ENCODE measurements around the gene VTI1A.

VTI1A gene

GRCh38 chr10:112774210-112774609 lies 327.2 kb downstream of the VTI1A start:
- no peak for DNase-seq (ENCODE audit: extremely low spot score)
- ChIA-PET CTCF (interaction anchor here (1.2 kb wide), 1 partner anchor 9 kb away, joined by 3 read pairs; no protein-coding TSS in a partner anchor), POLR2A (no interaction called here)
- TF ChIP-seq CTCF (IDR thresholded peaks at IDR 0.05; ENCODE audit: control extremely low read depth, extremely low read depth, low read depth, missing control alignments) = no peak

DNA sequence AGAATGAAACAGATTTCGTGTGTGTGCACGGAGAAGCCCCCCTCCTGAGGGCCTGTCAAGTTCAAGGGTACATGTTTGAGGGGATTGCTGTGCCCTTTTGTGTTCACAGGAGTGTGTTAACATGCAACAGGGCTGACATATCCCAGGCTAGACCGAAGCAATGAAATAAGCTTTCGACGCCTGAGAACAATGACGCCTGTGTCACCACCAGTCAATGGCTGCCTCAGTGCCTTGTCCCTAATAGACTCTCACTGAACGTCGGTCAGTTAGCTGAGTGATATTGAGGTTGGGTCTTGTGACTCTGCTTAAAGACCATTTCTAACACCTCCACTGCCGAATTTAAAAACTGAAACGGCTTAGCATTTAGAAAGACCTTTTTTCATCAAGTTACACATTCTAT lies 327.8 kb downstream of the VTI1A start:
- no peak for DNase-seq (ENCODE audit: extremely low spot score)
- CTCF ChIA-PET = no interaction called here
- POLR2A ChIA-PET = no interaction called here
- no peak for TF ChIP-seq CTCF (IDR thresholded peaks at IDR 0.05; ENCODE audit: control extremely low read depth, extremely low read depth, low read depth, missing control alignments)

- ChIA-PET CTCF (no interaction called here), POLR2A (no interaction called here)
- no peak for DNase-seq (ENCODE audit: extremely low spot score)
- TF ChIP-seq CTCF (IDR thresholded peaks at IDR 0.05; ENCODE audit: control extremely low read depth, extremely low read depth, low read depth, missing control alignments) = no peak
Measured at GRCh38 chr10:112775381-112775780, 328.4 kb downstream of the VTI1A start.

DNA sequence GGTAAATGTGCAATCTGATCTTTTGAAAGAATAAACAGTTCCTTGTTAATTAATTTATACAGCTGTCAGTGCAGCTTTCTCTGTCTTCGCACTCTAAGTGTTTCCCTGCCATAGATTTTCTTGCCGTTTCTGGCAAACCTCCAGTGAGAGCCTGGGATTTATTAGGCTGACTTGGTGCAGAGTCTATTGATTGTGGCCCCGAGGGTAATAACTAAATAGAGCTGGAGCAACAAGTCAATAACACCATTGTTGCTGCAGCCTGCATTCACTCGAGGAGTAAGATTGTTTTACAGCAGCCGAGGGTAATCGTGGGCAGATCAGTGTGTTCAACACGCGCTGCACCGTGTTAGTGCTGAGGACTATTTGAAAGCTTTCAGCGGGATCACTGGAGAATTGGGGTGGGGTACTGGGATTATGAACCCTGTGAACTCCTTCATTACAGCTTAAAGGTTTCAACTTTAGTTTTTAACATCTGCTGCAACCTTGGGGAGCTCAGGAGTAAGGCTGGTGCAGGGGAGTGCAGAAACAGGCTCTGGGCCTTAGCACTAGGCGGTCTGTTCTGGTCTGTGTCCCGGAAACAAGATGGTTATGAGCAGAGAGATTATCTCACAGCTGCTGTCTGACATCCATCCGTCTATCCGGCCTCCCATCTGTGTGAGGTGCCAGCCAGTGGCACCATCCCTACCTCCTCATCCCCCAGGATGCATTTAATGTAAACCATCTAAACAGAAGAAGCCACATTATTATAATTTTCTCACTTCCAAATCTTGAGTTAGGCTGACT lies 329.1 kb downstream of the VTI1A start:
- no peak for DNase-seq (ENCODE audit: extremely low spot score)
- no peak for TF ChIP-seq CTCF (IDR thresholded peaks at IDR 0.05; ENCODE audit: control extremely low read depth, extremely low read depth, low read depth, missing control alignments)
- ChIA-PET POLR2A (no interaction called here), CTCF (interaction anchor here (1.2 kb wide), 1 partner anchor 17 kb away, joined by 3 read pairs; no protein-coding TSS in a partner anchor)

- no peak for TF ChIP-seq CTCF (IDR thresholded peaks at IDR 0.05; ENCODE audit: control extremely low read depth, extremely low read depth, low read depth, missing control alignments)
- DNase-seq (ENCODE audit: extremely low spot score) = no peak
- CTCF ChIA-PET = interaction anchor here (0.8 to 1.5 kb wide), 3 partner anchors 10 to 12 kb away, joined by 3 to 5 read pairs (median 3); no protein-coding TSS in a partner anchor
- POLR2A ChIA-PET = no interaction called here
Measured at GRCh38 chr10:112778579-112778978, 331.6 kb downstream of the VTI1A start.

- POLR2A ChIA-PET = no interaction called here
- CTCF ChIA-PET = interaction anchor here (0.8 to 1.5 kb wide), 4 partner anchors 10 to 27 kb away, joined by 3 to 5 read pairs (median 3); no protein-coding TSS in a partner anchor
- no peak for TF ChIP-seq CTCF (IDR thresholded peaks at IDR 0.05; ENCODE audit: control extremely low read depth, extremely low read depth, low read depth, missing control alignments)
- no peak for DNase-seq (ENCODE audit: extremely low spot score)
Measured at GRCh38 chr10:112779025-112779770, 332.2 kb downstream of the VTI1A start.
